ENCODE measurements around the gene DGLUCY. TPM values are rescaled to one million over a fixed set of nuclear protein-coding genes. Genes with fewer than 3 reads are reported as not detected.
"Not testable (repeated sequence)": the region's sequence is repeated elsewhere in the genome, so short reads cannot be mapped to it uniquely, and the experiment has no call there.

The DGLUCY gene
- total RNA-seq, 1 donor: 39.7 TPM

- H3K4me3 ChIP-seq (ENCODE audit: low read depth, low read length): no peak overlapping the region
- DNase-seq (ENCODE audit: low read depth): no peak
- no peak for TF ChIP-seq CTCF (IDR thresholded peaks at IDR 0.05; ENCODE audit: insufficient read depth, low read depth, low read length)
Observed at GRCh38 chr14:91080071-91080470, 33.8 kb upstream of the DGLUCY start.

GRCh38 chr14:91082282-91082681, 31.6 kb upstream of the DGLUCY start:
- no peak for TF ChIP-seq CTCF (IDR thresholded peaks at IDR 0.05; ENCODE audit: insufficient read depth, low read depth, low read length)
- no peak overlapping the region for H3K4me3 ChIP-seq (ENCODE audit: low read depth, low read length)
- DNase-seq (ENCODE audit: low read depth): no peak

- no peak for DNase-seq (ENCODE audit: low read depth)
- no peak for TF ChIP-seq CTCF (IDR thresholded peaks at IDR 0.05; ENCODE audit: insufficient read depth, low read depth, low read length)
- H3K4me3 ChIP-seq (ENCODE audit: low read depth, low read length): no peak overlapping the region
Observed at GRCh38 chr14:91084516-91084915, 29.4 kb upstream of the DGLUCY start.

GRCh38 chr14:91087470-91087869, 26.4 kb upstream of the DGLUCY start:
- not testable (repeated sequence) for H3K4me3 ChIP-seq (ENCODE audit: low read depth, low read length); DNase-seq (ENCODE audit: low read depth)

- H3K4me3 ChIP-seq (ENCODE audit: low read depth, low read length): no peak overlapping the region
- no peak for TF ChIP-seq CTCF (IDR thresholded peaks at IDR 0.05; ENCODE audit: insufficient read depth, low read depth, low read length)
- no peak for DNase-seq (ENCODE audit: low read depth)
Observed at GRCh38 chr14:91088585-91089235, 25.2 kb upstream of the DGLUCY start.

GRCh38 chr14:91089958-91090535, 23.8 kb upstream of the DGLUCY start:
- no peak for DNase-seq (ENCODE audit: low read depth)
- H3K4me3 ChIP-seq (ENCODE audit: low read depth, low read length): no peak overlapping the region
- no peak for TF ChIP-seq CTCF (IDR thresholded peaks at IDR 0.05; ENCODE audit: insufficient read depth, low read depth, low read length)

- no peak for TF ChIP-seq CTCF (IDR thresholded peaks at IDR 0.05; ENCODE audit: insufficient read depth, low read depth, low read length)
- H3K4me3 ChIP-seq (ENCODE audit: low read depth, low read length): no peak overlapping the region
- DNase-seq (ENCODE audit: low read depth): no peak
Observed at GRCh38 chr14:91090743-91091142, 23.1 kb upstream of the DGLUCY start.
